Left cardiac atrium (tissue), 4 donors: ENCODE measurements around the gene MED12L. TPM values are rescaled to one million over a fixed set of nuclear protein-coding genes. Genes with fewer than 3 reads are reported as not detected.
"Not testable (repeated sequence)": the region's sequence is repeated elsewhere in the genome, so short reads cannot be mapped to it uniquely, and the experiment has no call there.

Experiments used
- ATAC-seq, 2 donors: fragments of 200-7000 bp; cut with Tn5 transposase; one replicate each; pipeline ENCODE4 v1.9.1; 2020; ENCODE audit warnings: mild to moderate bottlenecking in 2 of 2, moderate library complexity in 2 of 2
- DNase-seq: peaks from one replicate; pipeline ENCODE4 v3.0.0-alpha.2; 2020
- intact Hi-C, 2 donors: fragments of 100-400 bp; cut with DNase I; formaldehyde crosslinking; loops; one replicate each; pipeline versions ENCODE4 v1.14.1 to v1.15.1; 2022 to 2023
- long read RNA-seq: library from polyadenylated mRNA; unstranded; transcript quantifications from one replicate; pipeline ENCODE4 v2.0.0, GENCODE V29; 2021
- total RNA-seq, 2 donors: library from RNA; stranded (reverse); fragmentation: NEBNext Ultra II Directional; extraction: Animal tissue kit (Norgen Biotek cat#: 25700); gene quantifications; one replicate each; pipeline ENCODE4 v1.2.1, GENCODE V29; 2021
- donor health status: DM: no; HTN: yes; CAD: no.
- donor health status: DM: no; HTN: yes; CAD: no; lungs with severe emphysema.
- donor health status: DM: yes; HTN: yes; CAD: no.
- donor health status: Dilated cardiomyopathy.

MED12L gene, protein sequence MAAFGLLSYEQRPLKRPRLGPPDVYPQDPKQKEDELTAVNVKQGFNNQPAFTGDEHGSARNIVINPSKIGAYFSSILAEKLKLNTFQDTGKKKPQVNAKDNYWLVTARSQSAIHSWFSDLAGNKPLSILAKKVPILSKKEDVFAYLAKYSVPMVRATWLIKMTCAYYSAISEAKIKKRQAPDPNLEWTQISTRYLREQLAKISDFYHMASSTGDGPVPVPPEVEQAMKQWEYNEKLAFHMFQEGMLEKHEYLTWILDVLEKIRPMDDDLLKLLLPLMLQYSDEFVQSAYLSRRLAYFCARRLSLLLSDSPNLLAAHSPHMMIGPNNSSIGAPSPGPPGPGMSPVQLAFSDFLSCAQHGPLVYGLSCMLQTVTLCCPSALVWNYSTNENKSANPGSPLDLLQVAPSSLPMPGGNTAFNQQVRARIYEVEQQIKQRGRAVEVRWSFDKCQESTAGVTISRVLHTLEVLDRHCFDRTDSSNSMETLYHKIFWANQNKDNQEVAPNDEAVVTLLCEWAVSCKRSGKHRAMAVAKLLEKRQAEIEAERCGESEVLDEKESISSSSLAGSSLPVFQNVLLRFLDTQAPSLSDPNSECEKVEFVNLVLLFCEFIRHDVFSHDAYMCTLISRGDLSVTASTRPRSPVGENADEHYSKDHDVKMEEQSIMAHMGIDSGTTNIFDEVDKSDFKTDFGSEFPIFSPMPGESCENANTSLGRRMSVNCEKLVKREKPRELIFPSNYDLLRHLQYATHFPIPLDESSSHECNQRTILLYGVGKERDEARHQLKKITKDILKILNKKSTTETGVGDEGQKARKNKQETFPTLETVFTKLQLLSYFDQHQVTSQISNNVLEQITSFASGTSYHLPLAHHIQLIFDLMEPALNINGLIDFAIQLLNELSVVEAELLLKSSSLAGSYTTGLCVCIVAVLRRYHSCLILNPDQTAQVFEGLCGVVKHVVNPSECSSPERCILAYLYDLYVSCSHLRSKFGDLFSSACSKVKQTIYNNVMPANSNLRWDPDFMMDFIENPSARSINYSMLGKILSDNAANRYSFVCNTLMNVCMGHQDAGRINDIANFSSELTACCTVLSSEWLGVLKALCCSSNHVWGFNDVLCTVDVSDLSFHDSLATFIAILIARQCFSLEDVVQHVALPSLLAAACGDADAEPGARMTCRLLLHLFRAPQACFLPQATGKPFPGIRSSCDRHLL (N-terminal part only)
- total RNA-seq = under 1 TPM; 0.44 to 0.50 TPM
- long read RNA-seq, partial matches to known transcripts = 0 of 1 reads
- long read RNA-seq, other reads (novel, unspliced or antisense) = 1 of 1 reads

DNA sequence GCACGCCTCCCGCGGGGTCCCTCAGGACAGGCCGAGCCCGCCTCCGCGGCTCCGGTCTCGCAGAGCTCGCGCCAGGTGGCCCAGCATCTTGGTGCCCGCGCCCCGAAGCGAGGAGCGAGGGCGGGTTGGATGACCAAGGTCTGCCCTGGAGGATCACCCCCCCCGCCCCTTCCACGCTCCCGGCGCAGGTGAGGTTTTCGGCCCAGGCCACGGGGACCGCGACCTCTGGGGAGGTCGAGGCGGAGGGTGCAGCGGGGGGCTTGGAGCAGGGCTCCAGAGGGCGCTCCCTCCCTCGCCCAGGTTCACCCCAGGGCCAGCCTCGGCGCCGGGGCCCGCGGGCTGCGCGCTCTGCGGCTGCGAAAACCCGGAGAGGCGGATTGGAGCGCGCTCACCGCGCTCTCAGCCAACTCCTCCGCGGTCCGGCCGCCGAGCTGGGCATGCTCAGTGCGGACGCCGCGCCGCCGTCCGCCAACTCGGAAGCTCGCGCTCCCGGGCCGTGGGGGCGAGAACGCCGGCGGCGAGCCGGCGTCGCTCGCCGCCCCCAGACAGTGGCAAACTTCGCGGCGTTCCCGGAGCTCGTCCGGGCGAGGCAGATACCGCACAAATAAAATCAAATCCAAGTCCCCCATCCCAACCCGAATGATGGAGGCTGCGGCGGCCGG is at the start of gene MED12L:
Gene MED12L, plus strand, starts transcription at position 438 of the 662 bp plus-strand sequence. CDS start 1,263 bp downstream, outside the sequence.
- intact Hi-C loops = loop anchor here in 1 of 2 donors (5.0 kb wide), 1 partner anchor 378 kb away; no protein-coding TSS in a partner anchor
- DNase-seq (peak; percentile 77), ATAC-seq (peak; percentile 90 to 94)

DNA sequence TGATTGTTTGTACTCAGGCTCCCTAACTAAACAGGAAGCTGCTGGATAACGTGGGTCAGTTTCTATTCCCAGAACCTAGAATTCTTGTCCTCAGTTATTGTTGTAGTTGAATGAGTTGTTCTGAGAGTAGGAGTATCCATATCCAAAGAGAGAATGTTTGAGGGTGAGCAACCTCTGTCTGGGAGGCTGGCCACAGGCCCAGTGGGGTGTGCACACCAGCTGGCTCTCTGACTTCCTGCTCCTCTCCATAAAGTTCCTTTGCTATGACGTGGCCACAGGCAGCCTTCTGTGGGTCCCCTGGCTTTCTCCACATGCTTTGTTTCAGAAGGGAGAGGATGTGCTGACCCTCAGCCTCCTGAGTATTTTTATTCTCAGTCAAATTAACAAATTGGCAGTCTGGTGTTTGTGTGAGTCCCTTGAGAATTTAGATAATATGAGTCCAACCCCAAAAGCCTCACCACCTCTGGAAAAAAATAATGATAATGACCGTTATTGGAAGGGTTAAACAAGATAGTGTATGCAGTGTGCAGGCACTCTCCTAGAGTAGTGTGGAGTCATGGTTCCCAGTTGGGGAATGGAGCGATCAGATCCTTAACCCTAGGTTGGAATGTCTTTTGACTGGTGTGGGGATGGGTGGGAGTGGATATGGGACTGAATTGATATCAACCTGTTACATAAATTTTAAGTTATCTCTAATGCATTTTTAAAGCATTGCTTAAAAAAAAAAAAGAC is 47.6 kb upstream of the MED12L start:
- intact Hi-C loops = no loop called here
- DNase-seq (peak; percentile 53), ATAC-seq (peak in 1 of 2 donors; percentile 93)

DNA sequence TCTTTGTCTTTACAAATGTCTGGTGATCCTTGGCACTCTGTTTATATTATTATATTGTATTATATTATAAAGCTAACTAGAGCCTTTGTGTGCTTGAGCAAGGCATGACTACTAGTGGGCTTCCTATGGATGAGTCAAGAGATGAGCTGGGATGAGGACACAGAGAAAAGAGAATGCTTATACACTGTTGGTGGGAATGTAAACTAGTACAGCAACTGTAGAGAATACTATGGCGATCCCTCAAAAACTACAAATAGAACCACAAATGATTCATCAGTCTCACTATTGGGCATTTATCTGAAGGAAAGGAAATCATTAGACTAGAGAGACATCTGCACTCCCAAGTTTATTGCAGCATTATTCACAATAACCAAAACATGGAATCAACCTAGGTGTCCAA is 40.8 kb upstream of the MED12L start:
- no peak for ATAC-seq

GRCh38 chr3:151047636-151048035 is 37.8 kb upstream of the MED12L start:
- DNase-seq (no peak), ATAC-seq (no peak)
- intact Hi-C loops = no loop called here

More for the DNA sequence above, 40.8 kb upstream of the MED12L start:
- intact Hi-C loops = no loop called here
- DNase-seq = no peak

GRCh38 chr3:151051533-151051932 is 33.9 kb upstream of the MED12L start:
- no peak for DNase-seq
- intact Hi-C loops = no loop called here
- ATAC-seq = no peak

- intact Hi-C loops = no loop called here
- DNase-seq = no peak
- no peak for ATAC-seq
Measured at GRCh38 chr3:151052346-151052745, 33.1 kb upstream of the MED12L start.

- ATAC-seq = no peak
- no peak for DNase-seq
- intact Hi-C loops = no loop called here
Measured at GRCh38 chr3:151052756-151053155, 32.7 kb upstream of the MED12L start.

GRCh38 chr3:151058740-151059139 is 26.7 kb upstream of the MED12L start:
- intact Hi-C loops = no loop called here
- DNase-seq = no peak
- ATAC-seq = no peak

- ATAC-seq (no peak), DNase-seq (no peak)
- intact Hi-C loops = no loop called here
Measured at GRCh38 chr3:151062611-151063010, 22.9 kb upstream of the MED12L start.

- ATAC-seq (no peak), DNase-seq (no peak)
- intact Hi-C loops = no loop called here
Measured at GRCh38 chr3:151067158-151067557, 18.3 kb upstream of the MED12L start.

- intact Hi-C loops, DNase-seq, ATAC-seq: not testable (repeated sequence)
Measured at GRCh38 chr3:151072842-151073241, 12.6 kb upstream of the MED12L start.

DNA sequence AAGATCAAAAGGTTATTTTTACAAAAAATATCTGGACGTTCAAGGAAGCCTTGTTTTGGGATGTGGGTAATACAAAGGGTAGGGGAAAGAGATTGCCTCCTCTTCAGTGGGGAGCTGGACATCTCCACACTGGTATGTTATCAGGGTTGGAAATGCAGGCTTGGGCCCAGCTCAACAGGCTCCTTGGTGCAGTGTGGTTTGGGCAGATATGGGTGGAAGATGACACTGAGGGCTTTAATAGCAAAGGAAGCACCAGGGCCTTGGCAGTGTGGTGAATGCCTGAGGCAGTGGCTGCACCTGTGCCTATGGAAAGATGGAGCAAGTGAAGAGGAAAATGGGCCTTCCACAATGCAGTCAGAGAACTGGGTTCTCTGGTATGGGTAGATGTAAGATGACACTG is 11.2 kb upstream of the MED12L start:
- intact Hi-C loops = no loop called here
- no peak for DNase-seq
- no peak for ATAC-seq

GRCh38 chr3:151075869-151076562 is 9.4 kb upstream of the MED12L start:
- intact Hi-C loops = no loop called here
- ATAC-seq (no peak), DNase-seq (no peak)

DNA sequence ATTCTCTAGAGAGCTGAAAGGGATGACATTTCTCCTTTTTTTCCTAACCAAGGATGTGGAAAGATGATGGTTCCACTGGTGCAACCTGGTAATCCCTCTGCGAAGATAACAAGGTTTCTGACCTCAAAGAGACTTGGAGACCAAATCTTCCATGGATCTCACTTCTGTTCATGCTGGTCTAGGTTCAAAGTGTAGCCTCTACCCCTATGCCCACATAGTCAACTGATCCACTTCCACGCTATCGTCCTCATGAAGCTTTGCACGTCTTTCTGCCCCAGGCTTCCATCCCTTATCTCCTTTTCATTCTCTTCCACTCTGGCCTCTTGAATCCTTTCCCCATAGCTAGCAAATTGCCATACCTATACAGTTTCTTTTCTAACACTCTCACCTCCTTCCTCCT is 8.8 kb upstream of the MED12L start:
- intact Hi-C loops = no loop called here
- no peak for DNase-seq
- no peak for ATAC-seq

GRCh38 chr3:151081082-151081481 is 4.4 kb upstream of the MED12L start:
- DNase-seq, ATAC-seq, intact Hi-C loops: not testable (repeated sequence)

DNA sequence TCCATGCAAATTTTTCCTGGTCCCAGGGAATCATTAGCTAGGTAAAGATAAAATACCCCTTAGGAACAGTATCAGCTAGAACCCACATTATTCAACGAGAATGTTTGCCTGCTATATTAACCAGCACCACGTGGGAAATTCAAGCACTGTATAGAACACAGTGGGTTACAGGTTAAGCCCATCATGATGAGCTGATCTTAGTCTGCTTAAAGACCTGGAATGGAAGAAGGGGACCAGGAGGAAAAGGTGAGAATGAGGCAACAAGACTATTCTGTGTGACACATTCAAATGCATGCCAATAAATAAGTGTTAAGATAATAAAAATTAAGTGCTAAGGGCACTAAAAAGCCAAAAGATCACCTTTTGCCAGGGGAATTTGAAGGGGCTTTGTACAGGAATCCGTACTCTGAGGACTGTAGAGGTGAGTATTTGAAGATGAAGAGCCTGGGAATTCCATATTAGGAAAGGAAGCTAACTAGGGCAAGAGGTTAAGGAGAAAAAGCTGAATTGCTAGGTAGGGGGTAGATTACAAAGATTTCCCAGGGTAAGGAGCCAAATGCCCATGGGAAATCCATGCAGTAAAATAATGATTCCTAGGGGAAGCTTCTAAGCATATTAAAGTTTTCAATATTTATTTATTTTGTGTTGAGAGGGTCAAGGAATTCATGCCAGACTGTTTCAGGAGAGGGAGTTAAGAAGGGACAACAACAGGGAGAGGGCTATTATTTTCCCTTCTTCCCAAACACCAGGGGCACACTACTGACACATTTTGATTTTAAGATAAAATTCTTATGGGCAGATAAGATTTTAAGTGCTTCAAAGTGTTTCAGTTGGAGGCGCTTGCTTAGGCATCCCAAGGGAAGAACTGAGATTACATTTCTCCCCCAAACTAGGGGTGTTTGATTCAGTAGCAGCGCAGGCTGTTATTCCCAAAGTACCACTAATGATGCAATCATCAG is 2.3 kb upstream of the MED12L start:
- ATAC-seq = no peak
- intact Hi-C loops = no loop called here
- no peak for DNase-seq
